CD1c-positive myeloid dendritic cell (primary cell): ENCODE results near the gene HSF2BP.
"Not testable (repeated sequence)": the region's sequence is repeated elsewhere in the genome, so short reads cannot be mapped to it uniquely, and the experiment has no call there.

ENCODE experiments used
- DNase-seq: peaks from one replicate; pipeline ENCODE4 v3.0.0-alpha.2; 2016; ENCODE audit errors: extremely low spot score

The HSF2BP gene

GRCh38 chr21:43659136-43660000 is at the start of gene HSF2BP, which contains the start of gene RRP1B:
HSF2BP (minus strand) TSS chr21:43659488; CDS start chr21:43658096, 1,392 bp downstream.
RRP1B (plus strand) TSS chr21:43659560; CDS start chr21:43659665, 105 bp downstream.
- peak; percentile 92 for DNase-seq

GRCh38 chr21:43708745-43709381 is 49.6 kb upstream of the HSF2BP start:
- DNase-seq = no peak

- DNase-seq = no peak
These were observed 48.2 kb upstream of the HSF2BP start for GRCh38 chr21:43707462-43707861.

GRCh38 chr21:43703035-43703880 is 44.0 kb upstream of the HSF2BP start:
- DNase-seq = peak; percentile 43

- DNase-seq = no peak
These were observed 43.4 kb upstream of the HSF2BP start for GRCh38 chr21:43702785-43703034.

- DNase-seq = no peak
These were observed 42.9 kb upstream of the HSF2BP start for GRCh38 chr21:43701936-43702784.

GRCh38 chr21:43699933-43700599 is 40.8 kb upstream of the HSF2BP start:
- no peak for DNase-seq

- not testable (repeated sequence) for DNase-seq
These were observed 40.1 kb upstream of the HSF2BP start for GRCh38 chr21:43699492-43699777.

- DNase-seq = no peak
These were observed 38.7 kb upstream of the HSF2BP start for GRCh38 chr21:43697758-43698643.

GRCh38 chr21:43696214-43696613 is 36.9 kb upstream of the HSF2BP start:
- no peak for DNase-seq

- no peak for DNase-seq
These were observed 35.3 kb upstream of the HSF2BP start for GRCh38 chr21:43694437-43695079.

- no peak for DNase-seq
These were observed 34.7 kb upstream of the HSF2BP start for GRCh38 chr21:43693981-43694380.

GRCh38 chr21:43692949-43693348 is 33.7 kb upstream of the HSF2BP start:
- no peak for DNase-seq

- DNase-seq = no peak
These were observed 32.5 kb upstream of the HSF2BP start for GRCh38 chr21:43691801-43692200.

GRCh38 chr21:43691086-43691795 is 32.0 kb upstream of the HSF2BP start:
- DNase-seq = peak; percentile 97

GRCh38 chr21:43690346-43690745 is 31.1 kb upstream of the HSF2BP start:
- no peak for DNase-seq

- DNase-seq = peak; percentile 79
These were observed 30.5 kb upstream of the HSF2BP start for GRCh38 chr21:43689556-43690337.

- no peak for DNase-seq
These were observed 29.6 kb upstream of the HSF2BP start for GRCh38 chr21:43688906-43689305.
